Measurements from ENCODE around the gene SCCPDH. TPM values are rescaled to one million over a fixed set of nuclear protein-coding genes. Genes with fewer than 3 reads are reported as not detected.
A peak's percentile ranks its signal among the peaks of the same experiment; 100 is the strongest.

Gene SCCPDH
- polyA plus RNA-seq, 1 of the 3 experiments (the other 2 are of a cell fraction), result 32.2 TPM

DNA sequence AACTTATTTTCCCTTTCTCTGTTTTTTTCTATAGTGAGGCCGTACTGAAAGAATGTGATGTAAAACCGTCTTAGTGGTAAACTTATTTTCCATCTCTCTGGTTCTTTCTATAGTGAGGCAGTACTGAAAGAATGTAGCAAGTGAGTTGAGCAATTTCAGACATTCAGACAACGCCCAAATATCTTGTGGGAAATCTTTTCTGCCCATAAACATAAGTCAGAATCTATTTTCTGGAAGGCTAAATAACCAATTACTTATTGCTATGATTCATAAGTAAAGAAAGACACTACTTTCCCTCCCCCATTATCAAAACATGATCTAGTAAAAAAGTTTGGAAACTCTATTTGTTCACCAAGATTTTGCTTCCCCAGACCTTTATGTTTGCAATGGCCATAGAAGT, 18.8 kb upstream of the SCCPDH start (continued):
- TF ChIP-seq EP300 (IDR thresholded peaks at IDR 0.05; ENCODE audit: borderline replicate concordance in 1 of 2, low read depth in 1 of 2, low read length in 1 of 2), result peak in 1 of 2 experiments; percentile 72; a peak in 2 of 4 replicates
- TF ChIP-seq SMC3 (IDR thresholded peaks at IDR 0.05; ENCODE audit: low read depth, low read length), result no peak
- TF ChIP-seq FOSL2 (IDR thresholded peaks at IDR 0.05; ENCODE audit: borderline replicate concordance, low read depth), result peak; percentile 62
- no peak for TF ChIP-seq MEF2A (IDR thresholded peaks at IDR 0.05; ENCODE audit: borderline replicate concordance, low read depth)
- peak; percentile 47; the same call in 1 of the 2 replicates for TF ChIP-seq TCF12 (IDR thresholded peaks at IDR 0.05)

DNA sequence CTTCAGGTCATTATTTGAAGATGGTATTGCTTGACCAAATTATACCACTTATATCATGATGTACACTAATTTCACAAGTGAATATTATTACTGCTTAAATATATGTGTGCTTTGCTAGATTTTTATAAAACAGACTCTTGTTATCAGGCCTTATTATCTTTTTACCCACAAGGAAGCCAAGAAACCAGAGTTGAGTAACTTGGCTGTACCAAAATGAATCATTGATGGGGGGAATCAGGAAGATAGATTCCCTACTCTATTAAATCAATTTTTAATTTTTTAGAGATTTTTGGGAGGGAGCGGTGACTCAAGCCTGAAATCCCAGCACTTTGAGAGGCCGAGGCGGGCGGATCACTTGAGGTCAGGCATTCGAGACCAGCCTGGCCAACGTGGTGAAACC, 16.0 kb upstream of the SCCPDH start:
- H2AFZ ChIP-seq (ENCODE audit: low read depth), result no peak overlapping the region
- no peak overlapping the region for H3K4me3 ChIP-seq (ENCODE audit: low read depth in 2 of 2, low read length in 1 of 2)
- H3K79me2 ChIP-seq (ENCODE audit: insufficient read depth), result no peaks in the 10 kb centered on the region
- peaks cover 0 to 4% of the 10 kb centered on the region in 2 experiments; a peak in 1 of 4 replicates for H3K4me1 ChIP-seq (ENCODE audit: control insufficient read depth in 1 of 2, insufficient read depth in 2 of 2, low read depth in 1 of 2, low read length in 1 of 2)
- H3K27me3 ChIP-seq (ENCODE audit: insufficient read depth), result no peaks in the 10 kb centered on the region; the same call in 1 of the 2 replicates
- H3K9ac ChIP-seq, result no peak overlapping the region
- DNase-seq, result no peak
- 81% methylated on average over 6 of the region's 6 CpGs for WGBS (ENCODE audit: low lambda C conversion rate)
- H3K36me3 ChIP-seq (replicated peaks in 1 of 2; ENCODE audit: control insufficient read depth in 1 of 2, insufficient read depth in 2 of 2, low read length in 1 of 2), result no peaks in the 10 kb centered on the region
- no peak overlapping the region for H3K4me2 ChIP-seq
- POLR2A ChIA-PET, result no interaction called here
- 0 out of 4 replicates have a peak overlapping the region, but pooled peaks of 1 of the 2 experiments have one; percentile 8 for H3K27ac ChIP-seq (ENCODE audit: low read depth in 2 of 2, low read length in 1 of 2)
- TF ChIP-seq SIN3A (IDR thresholded peaks at IDR 0.05; ENCODE audit: borderline replicate concordance, low read depth, low read length) (no peak), RXRA (IDR thresholded peaks at IDR 0.05; ENCODE audit: borderline replicate concordance, low read depth) (no peak), TEAD4 (IDR thresholded peaks at IDR 0.05; ENCODE audit: borderline replicate concordance, insufficient read depth) (no peak), SMC3 (IDR thresholded peaks at IDR 0.05; ENCODE audit: low read depth, low read length) (no peak), POLR2AphosphoS5 (IDR thresholded peaks at IDR 0.05; ENCODE audit: low read depth, low read length) (no peak), RFX5 (IDR thresholded peaks at IDR 0.05; ENCODE audit: low read length) (no peak), RAD21 (IDR thresholded peaks at IDR 0.05; ENCODE audit: low read length) (no peak), MEF2A (IDR thresholded peaks at IDR 0.05; ENCODE audit: borderline replicate concordance, low read depth) (no peak), EP300 (IDR thresholded peaks at IDR 0.05; ENCODE audit: borderline replicate concordance in 1 of 2, low read depth in 1 of 2, low read length in 1 of 2) (no peak), FOSL2 (IDR thresholded peaks at IDR 0.05; ENCODE audit: borderline replicate concordance, low read depth) (no peak)
- TF ChIP-seq, protein P1, sequence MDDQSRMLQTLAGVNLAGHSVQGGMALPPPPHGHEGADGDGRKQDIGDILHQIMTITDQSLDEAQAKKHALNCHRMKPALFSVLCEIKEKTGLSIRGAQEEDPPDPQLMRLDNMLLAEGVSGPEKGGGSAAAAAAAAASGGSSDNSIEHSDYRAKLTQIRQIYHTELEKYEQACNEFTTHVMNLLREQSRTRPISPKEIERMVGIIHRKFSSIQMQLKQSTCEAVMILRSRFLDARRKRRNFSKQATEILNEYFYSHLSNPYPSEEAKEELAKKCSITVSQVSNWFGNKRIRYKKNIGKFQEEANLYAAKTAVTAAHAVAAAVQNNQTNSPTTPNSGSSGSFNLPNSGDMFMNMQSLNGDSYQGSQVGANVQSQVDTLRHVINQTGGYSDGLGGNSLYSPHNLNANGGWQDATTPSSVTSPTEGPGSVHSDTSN (IDR thresholded peaks at IDR 0.05), result no peak
- TF ChIP-seq, protein P2, sequence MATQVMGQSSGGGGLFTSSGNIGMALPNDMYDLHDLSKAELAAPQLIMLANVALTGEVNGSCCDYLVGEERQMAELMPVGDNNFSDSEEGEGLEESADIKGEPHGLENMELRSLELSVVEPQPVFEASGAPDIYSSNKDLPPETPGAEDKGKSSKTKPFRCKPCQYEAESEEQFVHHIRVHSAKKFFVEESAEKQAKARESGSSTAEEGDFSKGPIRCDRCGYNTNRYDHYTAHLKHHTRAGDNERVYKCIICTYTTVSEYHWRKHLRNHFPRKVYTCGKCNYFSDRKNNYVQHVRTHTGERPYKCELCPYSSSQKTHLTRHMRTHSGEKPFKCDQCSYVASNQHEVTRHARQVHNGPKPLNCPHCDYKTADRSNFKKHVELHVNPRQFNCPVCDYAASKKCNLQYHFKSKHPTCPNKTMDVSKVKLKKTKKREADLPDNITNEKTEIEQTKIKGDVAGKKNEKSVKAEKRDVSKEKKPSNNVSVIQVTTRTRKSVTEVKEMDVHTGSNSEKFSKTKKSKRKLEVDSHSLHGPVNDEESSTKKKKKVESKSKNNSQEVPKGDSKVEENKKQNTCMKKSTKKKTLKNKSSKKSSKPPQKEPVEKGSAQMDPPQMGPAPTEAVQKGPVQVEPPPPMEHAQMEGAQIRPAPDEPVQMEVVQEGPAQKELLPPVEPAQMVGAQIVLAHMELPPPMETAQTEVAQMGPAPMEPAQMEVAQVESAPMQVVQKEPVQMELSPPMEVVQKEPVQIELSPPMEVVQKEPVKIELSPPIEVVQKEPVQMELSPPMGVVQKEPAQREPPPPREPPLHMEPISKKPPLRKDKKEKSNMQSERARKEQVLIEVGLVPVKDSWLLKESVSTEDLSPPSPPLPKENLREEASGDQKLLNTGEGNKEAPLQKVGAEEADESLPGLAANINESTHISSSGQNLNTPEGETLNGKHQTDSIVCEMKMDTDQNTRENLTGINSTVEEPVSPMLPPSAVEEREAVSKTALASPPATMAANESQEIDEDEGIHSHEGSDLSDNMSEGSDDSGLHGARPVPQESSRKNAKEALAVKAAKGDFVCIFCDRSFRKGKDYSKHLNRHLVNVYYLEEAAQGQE (IDR thresholded peaks at IDR 0.05; ENCODE audit: low read depth, low read length), result no peak
- TF ChIP-seq, protein P3, sequence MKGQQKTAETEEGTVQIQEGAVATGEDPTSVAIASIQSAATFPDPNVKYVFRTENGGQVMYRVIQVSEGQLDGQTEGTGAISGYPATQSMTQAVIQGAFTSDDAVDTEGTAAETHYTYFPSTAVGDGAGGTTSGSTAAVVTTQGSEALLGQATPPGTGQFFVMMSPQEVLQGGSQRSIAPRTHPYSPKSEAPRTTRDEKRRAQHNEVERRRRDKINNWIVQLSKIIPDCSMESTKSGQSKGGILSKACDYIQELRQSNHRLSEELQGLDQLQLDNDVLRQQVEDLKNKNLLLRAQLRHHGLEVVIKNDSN (IDR thresholded peaks at IDR 0.05; ENCODE audit: borderline replicate concordance, low read depth), result no peak
- TF ChIP-seq, protein P4, sequence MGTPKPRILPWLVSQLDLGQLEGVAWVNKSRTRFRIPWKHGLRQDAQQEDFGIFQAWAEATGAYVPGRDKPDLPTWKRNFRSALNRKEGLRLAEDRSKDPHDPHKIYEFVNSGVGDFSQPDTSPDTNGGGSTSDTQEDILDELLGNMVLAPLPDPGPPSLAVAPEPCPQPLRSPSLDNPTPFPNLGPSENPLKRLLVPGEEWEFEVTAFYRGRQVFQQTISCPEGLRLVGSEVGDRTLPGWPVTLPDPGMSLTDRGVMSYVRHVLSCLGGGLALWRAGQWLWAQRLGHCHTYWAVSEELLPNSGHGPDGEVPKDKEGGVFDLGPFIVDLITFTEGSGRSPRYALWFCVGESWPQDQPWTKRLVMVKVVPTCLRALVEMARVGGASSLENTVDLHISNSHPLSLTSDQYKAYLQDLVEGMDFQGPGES (IDR thresholded peaks at IDR 0.05; ENCODE audit: low read depth, low read length), result no peak
- H3K9me3 ChIP-seq, result no peaks in the 10 kb centered on the region
- CTCF ChIA-PET, result interaction anchor here (1.0 kb wide), 3 partner anchors 8 to 46 kb away, joined by 3 read pairs; no protein-coding TSS in a partner anchor
- no peaks in the 10 kb centered on the region for H3K9me2 ChIP-seq
- H3F3A ChIP-seq (replicated peaks; ENCODE audit: insufficient read depth), result peaks cover 16% of the 10 kb centered on the region
- H4K20me1 ChIP-seq (ENCODE audit: insufficient read depth), result no peaks in the 10 kb centered on the region
